ENCODE data around the gene WASL.
"Not testable (repeated sequence)": the region's sequence is repeated elsewhere in the genome, so short reads cannot be mapped to it uniquely, and the experiment has no call there.

DNA sequence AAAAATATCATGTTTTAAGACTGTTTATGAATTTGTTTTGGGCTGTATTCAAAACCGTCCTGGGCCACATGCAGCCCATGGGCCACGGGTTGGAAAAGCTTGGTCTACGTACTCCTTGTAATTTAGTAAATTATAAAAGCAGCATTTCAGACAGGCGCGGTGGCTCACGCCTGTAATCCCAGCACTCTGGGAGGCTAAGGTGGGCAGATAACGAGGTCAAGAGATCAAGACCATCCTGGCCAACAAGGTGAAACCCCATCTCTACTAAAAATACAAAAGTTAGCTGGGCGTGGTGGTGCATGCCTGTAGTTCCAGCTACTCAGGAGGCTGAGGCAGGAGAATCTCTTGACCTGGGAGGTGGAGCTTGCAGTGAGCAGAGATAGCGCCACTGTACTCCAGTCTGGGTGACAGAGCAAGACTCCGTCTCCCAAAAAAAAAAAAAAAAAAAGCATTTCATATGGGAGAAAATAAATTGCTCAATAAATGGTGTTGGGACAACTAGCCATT, 11.6 kb downstream of the WASL start:
- TF ChIP-seq, protein P1, sequence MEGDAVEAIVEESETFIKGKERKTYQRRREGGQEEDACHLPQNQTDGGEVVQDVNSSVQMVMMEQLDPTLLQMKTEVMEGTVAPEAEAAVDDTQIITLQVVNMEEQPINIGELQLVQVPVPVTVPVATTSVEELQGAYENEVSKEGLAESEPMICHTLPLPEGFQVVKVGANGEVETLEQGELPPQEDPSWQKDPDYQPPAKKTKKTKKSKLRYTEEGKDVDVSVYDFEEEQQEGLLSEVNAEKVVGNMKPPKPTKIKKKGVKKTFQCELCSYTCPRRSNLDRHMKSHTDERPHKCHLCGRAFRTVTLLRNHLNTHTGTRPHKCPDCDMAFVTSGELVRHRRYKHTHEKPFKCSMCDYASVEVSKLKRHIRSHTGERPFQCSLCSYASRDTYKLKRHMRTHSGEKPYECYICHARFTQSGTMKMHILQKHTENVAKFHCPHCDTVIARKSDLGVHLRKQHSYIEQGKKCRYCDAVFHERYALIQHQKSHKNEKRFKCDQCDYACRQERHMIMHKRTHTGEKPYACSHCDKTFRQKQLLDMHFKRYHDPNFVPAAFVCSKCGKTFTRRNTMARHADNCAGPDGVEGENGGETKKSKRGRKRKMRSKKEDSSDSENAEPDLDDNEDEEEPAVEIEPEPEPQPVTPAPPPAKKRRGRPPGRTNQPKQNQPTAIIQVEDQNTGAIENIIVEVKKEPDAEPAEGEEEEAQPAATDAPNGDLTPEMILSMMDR (IDR thresholded peaks at IDR 0.05), result not testable (repeated sequence)
- not testable (repeated sequence) for TF ChIP-seq POLR2A (IDR thresholded peaks at IDR 0.05)

All from testis (tissue), 2 donors.